K562 (cell line): Measurements from ENCODE around the gene EGFL7. TPM values are rescaled to one million over a fixed set of nuclear protein-coding genes. Genes with fewer than 3 reads are reported as not detected.

Source experiments
- FIP1L1 ChIP-seq: fragments of 200-400 bp; formaldehyde crosslinking; IDR thresholded peaks from 2 replicates; pipeline ENCODE4 v1.6.1; 2018; ENCODE audit warnings: mild to moderate bottlenecking, low read depth, low read length; ENCODE audit not compliant: poor library complexity, severe bottlenecking
- FOXK2 ChIP-seq, 2 experiments: fragments of 450-650 bp; IDR thresholded peaks in 1 of 2; conservative IDR thresholded peaks in 1 of 2; 2 replicates each; pipeline ENCODE4 v1.6.1; 2016; ENCODE audit warnings: low read depth in 2 of 2, mild to moderate bottlenecking in 1 of 2
- HDAC3 ChIP-seq: fragments of 450-650 bp; IDR thresholded peaks from 2 replicates; pipeline ENCODE4 v1.6.1; 2018; ENCODE audit warnings: borderline replicate concordance, mild to moderate bottlenecking, moderate library complexity; ENCODE audit not compliant: partially characterized antibody
- HNRNPL ChIP-seq: fragments of 200-400 bp; formaldehyde crosslinking; IDR thresholded peaks from 2 replicates; pipeline ENCODE4 v1.6.1; 2017; ENCODE audit warnings: low read depth, mild to moderate bottlenecking, low read length
- HSF4 ChIP-seq: fragments of 250-450 bp; sonication (Bioruptor Pico); IDR thresholded peaks from 2 replicates; pipeline ENCODE4 v2.1.2; 2022; ENCODE audit warnings: mild to moderate bottlenecking, moderate library complexity, borderline replicate concordance
- MAFF ChIP-seq: IDR thresholded peaks from 2 replicates; pipeline ENCODE4 v1.6.1; 2012; ENCODE audit warnings: low read length, improper control_type of control experiment
- NEUROD1 ChIP-seq: fragments of 150-350 bp; IDR thresholded peaks from 2 replicates; pipeline ENCODE4 v1.6.1; 2014; ENCODE audit warnings: borderline replicate concordance, low read length, low read depth; ENCODE audit not compliant: partially characterized antibody
- NR2F6 ChIP-seq: fragments of 450-650 bp; formaldehyde crosslinking; IDR thresholded peaks from 2 replicates; pipeline ENCODE4 v1.4.0; 2020; ENCODE audit warnings: mild to moderate bottlenecking
- NR4A1 ChIP-seq, 2 experiments: fragments of 250-450 bp in 1 of 2; fragments of 450-650 bp in 1 of 2; sonication (Bioruptor Pico) in 1 of 2; IDR thresholded peaks; 2 replicates each; pipeline versions ENCODE4 v1.4.0 to v1.6.1; 2016 to 2020; ENCODE audit warnings: mild to moderate bottlenecking in 2 of 2, missing compliant biosample characterization in 1 of 2, missing genetic modification characterization in 1 of 2, moderate library complexity in 1 of 2
- PML ChIP-seq: IDR thresholded peaks from 2 replicates; pipeline ENCODE4 v1.6.1; 2012; ENCODE audit warnings: low read length, inconsistent platforms
- SMAD1 ChIP-seq: fragments of 150-350 bp; IDR thresholded peaks from 2 replicates; pipeline ENCODE4 v1.6.1; 2014; ENCODE audit warnings: low read length, low read depth; ENCODE audit not compliant: partially characterized antibody
- THRAP3 ChIP-seq: fragments of 450-650 bp; IDR thresholded peaks from 2 replicates; pipeline ENCODE4 v1.6.1; 2016; ENCODE audit warnings: mild to moderate bottlenecking, inconsistent platforms, borderline replicate concordance
- ZBTB9 ChIP-seq: fragments of 450-650 bp; formaldehyde crosslinking; IDR thresholded peaks from 2 replicates; pipeline ENCODE4 v1.4.0; 2020; ENCODE audit warnings: mild to moderate bottlenecking, moderate library complexity
- ZNF282 ChIP-seq: sonication (generic); formaldehyde crosslinking; IDR thresholded peaks from 2 replicates; pipeline ENCODE4 v1.8.1; 2023; ENCODE audit warnings: missing genetic modification reagents
- ZNF316 ChIP-seq: fragments of 450-650 bp; IDR thresholded peaks from 2 replicates; pipeline ENCODE4 v1.6.1; 2016
- ZNF444 ChIP-seq: fragments of 250-450 bp; sonication (Bioruptor Pico); IDR thresholded peaks from 2 replicates; pipeline ENCODE4 v1.4.0; 2020; ENCODE audit warnings: mild to moderate bottlenecking, moderate library complexity
- ZNF609 ChIP-seq: sonication (generic); formaldehyde crosslinking; IDR thresholded peaks from 2 replicates; pipeline ENCODE4 v1.8.1; 2023; ENCODE audit warnings: missing genetic modification reagents, mild to moderate bottlenecking, borderline replicate concordance
- ZNF717 ChIP-seq: fragments of 250-450 bp; sonication (Bioruptor Pico); IDR thresholded peaks from 2 replicates; pipeline ENCODE4 v1.5.0; 2021
- polyA plus RNA-seq, 8 experiments: library from polyadenylated mRNA; depleted of rRNA in 4 of 8; stranded (reverse) in 5 of 8; unstranded in 3 of 8; fragments of >200 nt; fragmentation: Nextera tagmentation in 2 of 8; fragmentation: Illumina TruSeq in 1 of 8; extraction: Ambion mirVana in 2 of 8; extraction: Trizol in 1 of 8; gene quantifications; 2 replicates each; pipeline versions ENCODE4 v1.2.1 to v1.2.3, GENCODE V29; 2011 to 2014; ENCODE audit warnings: inconsistent platforms in 1 of 8, missing spikeins in 1 of 8
- total RNA-seq, 7 experiments: library from RNA; depleted of rRNA in 6 of 7; stranded (reverse); fragments of >200 nt in 6 of 7; fragmentation: Illumina TruSeq in 2 of 7; extraction: Trizol in 2 of 7; gene quantifications; 2 replicates each; pipeline versions ENCODE4 v1.2.1 to v1.2.3, GENCODE V29; 2011 to 2021; ENCODE audit warnings: low replicate concordance in 1 of 7

Gene EGFL7
- total and polyA plus RNA-seq, 9 of the 15 experiments (the other 6 are each of a cell fraction or from before 2014, with no cell fraction given) = 1.5 to 286 (median 55.5) TPM

GRCh38 chr9:136662656-136663581 is at the start of gene EGFL7 (continued):
- TF ChIP-seq NR4A1 (CRISPR knock-in tag; IDR thresholded peaks at IDR 0.05) (0 out of 2 replicates have a peak, but pooled peaks have one; percentile 70), NR4A1 (tag; IDR thresholded peaks at IDR 0.05) (no peak), THRAP3 (no peak; the same call in 1 of the 2 replicates), ZNF609 (CRISPR knock-in tag) (no peak), SMAD1 (peak; percentile 92), HNRNPL (peak; percentile 83; the same call in 1 of the 2 replicates), MAFF (no peak), ZNF282 (CRISPR knock-in tag) (no peak), NR2F6 (CRISPR knock-in tag) (no peak; the same call in 1 of the 2 replicates), HSF4 (no peak), ZNF316 (no peak), PML (peak; percentile 78), ZNF444 (no peak), FOXK2 (conservative IDR thresholded peaks at IDR 0.05 in 1 of 2, IDR thresholded peaks at IDR 0.05 in 1 of 2; ENCODE audit: low read depth in 2 of 2) (0 out of 4 replicates have a peak, but pooled peaks of 1 of the 2 experiments have one; percentile 17), NEUROD1 (peak; percentile 74), ZBTB9 (no peak), ZNF717 (CRISPR knock-in tag) (no peak), FIP1L1 (peak; percentile 90), HDAC3 (no peak)
